GM06990 (cell line): ENCODE measurements around the gene RFPL2.

Experiments used
- DNase-seq: peaks from one replicate; pipeline ENCODE4 v3.0.0-alpha.2; 2011; ENCODE audit not compliant: insufficient read length; ENCODE audit errors: extremely low read depth
- H3K27me3 ChIP-seq: replicated peaks from 2 replicates; pipeline ENCODE4 v1.6.0; 2011; ENCODE audit warnings: low read length; ENCODE audit not compliant: control insufficient read depth, insufficient read depth
- H3K36me3 ChIP-seq: 2 replicates; pipeline ENCODE4 v1.5.1; 2011; ENCODE audit warnings: low read length; ENCODE audit not compliant: control insufficient read depth, insufficient read depth
- H3K4me3 ChIP-seq: replicated peaks from 2 replicates; pipeline ENCODE4 v1.5.1; 2011; ENCODE audit warnings: low read depth, mild to moderate bottlenecking, control low read depth, low read length
- CTCF ChIP-seq: IDR thresholded peaks from 2 replicates; pipeline ENCODE4 v1.5.1; 2011; ENCODE audit warnings: low read length, control low read depth, mild to moderate bottlenecking, inconsistent platforms; ENCODE audit not compliant: insufficient read depth, poor library complexity, severe bottlenecking

The RFPL2 gene

GRCh38 chr22:32181043-32181442 is 23.8 kb downstream of the RFPL2 start:
- TF ChIP-seq CTCF: no peak
- Histone ChIP-seq H3K27me3 (no peaks in the 10 kb centered on the region; the same call in 1 of the 2 replicates), H3K36me3 (no peaks in the 10 kb centered on the region), H3K4me3 (no peak overlapping the region)
- no peak for DNase-seq

- Histone ChIP-seq H3K27me3 (no peaks in the 10 kb centered on the region; the same call in 1 of the 2 replicates), H3K36me3 (no peaks in the 10 kb centered on the region), H3K4me3 (no peak overlapping the region)
- no peak for TF ChIP-seq CTCF
- no peak for DNase-seq
Measured at GRCh38 chr22:32177221-32177765, 27.6 kb downstream of the RFPL2 start.

- no peak for TF ChIP-seq CTCF
- Histone ChIP-seq H3K4me3 (no peak overlapping the region), H3K27me3 (no peaks in the 10 kb centered on the region; the same call in 1 of the 2 replicates), H3K36me3 (no peaks in the 10 kb centered on the region)
- no peak for DNase-seq
Measured at GRCh38 chr22:32175683-32176644, 28.9 kb downstream of the RFPL2 start.

GRCh38 chr22:32175115-32175514 is 29.8 kb downstream of the RFPL2 start:
- Histone ChIP-seq H3K27me3 (no peaks in the 10 kb centered on the region; the same call in 1 of the 2 replicates), H3K36me3 (no peaks in the 10 kb centered on the region), H3K4me3 (no peak overlapping the region)
- DNase-seq: no peak
- TF ChIP-seq CTCF: no peak

GRCh38 chr22:32165681-32166080 is 39.2 kb downstream of the RFPL2 start:
- DNase-seq: no peak
- Histone ChIP-seq H3K27me3 (peaks cover 1% of the 10 kb centered on the region; the same call in 1 of the 2 replicates), H3K4me3 (no peak overlapping the region), H3K36me3 (no peaks in the 10 kb centered on the region)
- no peak for TF ChIP-seq CTCF
